HG02763 (cell line): ENCODE data around the gene SMIM45.

ENCODE experiments used
- ATAC-seq: cut with Tn5 transposase; IDR thresholded peaks from one replicate; pipeline ENCODE4 v1.9.1; 2021; ENCODE audit warnings: mild to moderate bottlenecking, moderate library complexity; ENCODE audit not compliant: unreplicated experiment

Gene SMIM45

GRCh38 chr22:41966607-41967240 lies 14.8 kb downstream of the SMIM45 start:
- no peak for ATAC-seq

- no peak for ATAC-seq
Measured at GRCh38 chr22:41968601-41969000, 16.7 kb downstream of the SMIM45 start.

GRCh38 chr22:41969110-41969646 lies 17.2 kb downstream of the SMIM45 start, which contains the start of gene SEPTIN3:
Gene SEPTIN3 (plus strand): TSS chr22:41969443. CDS start chr22:41971493, 2,050 bp downstream.
- ATAC-seq, result no peak

- no peak for ATAC-seq
Measured at GRCh38 chr22:41970601-41971000, 18.7 kb downstream of the SMIM45 start.

- ATAC-seq, result no peak
Measured at GRCh38 chr22:41971431-41971830, 19.5 kb downstream of the SMIM45 start.

- ATAC-seq, result no peak
Measured at GRCh38 chr22:41974691-41975290, 22.8 kb downstream of the SMIM45 start.

GRCh38 chr22:41975299-41976069 lies 23.5 kb downstream of the SMIM45 start:
- ATAC-seq, result no peak

- ATAC-seq, result no peak
Measured at GRCh38 chr22:41976070-41976901, 24.3 kb downstream of the SMIM45 start.

GRCh38 chr22:41976961-41977566 lies 25.1 kb downstream of the SMIM45 start:
- no peak for ATAC-seq

- no peak for ATAC-seq
Measured at GRCh38 chr22:41978732-41979131, 26.8 kb downstream of the SMIM45 start.

- no peak for ATAC-seq
Measured at GRCh38 chr22:41979423-41980250, 27.7 kb downstream of the SMIM45 start.

- ATAC-seq, result no peak
Measured at GRCh38 chr22:41982865-41983264, 30.9 kb downstream of the SMIM45 start.

GRCh38 chr22:41983513-41984405 lies 31.8 kb downstream of the SMIM45 start:
- no peak for ATAC-seq

GRCh38 chr22:41987276-41987675 lies 35.3 kb downstream of the SMIM45 start:
- no peak for ATAC-seq

GRCh38 chr22:41989246-41989645 lies 37.3 kb downstream of the SMIM45 start:
- no peak for ATAC-seq

- no peak for ATAC-seq
Measured at GRCh38 chr22:41991111-41991510, 39.2 kb downstream of the SMIM45 start.

- no peak for ATAC-seq
Measured at GRCh38 chr22:41992496-41992895, 40.5 kb downstream of the SMIM45 start.

- ATAC-seq, result no peak
Measured at GRCh38 chr22:41995211-41995610, 43.3 kb downstream of the SMIM45 start.

GRCh38 chr22:41996826-41997225 lies 44.9 kb downstream of the SMIM45 start:
- no peak for ATAC-seq
